ENCODE measurements around the gene STMN1.

DNA sequence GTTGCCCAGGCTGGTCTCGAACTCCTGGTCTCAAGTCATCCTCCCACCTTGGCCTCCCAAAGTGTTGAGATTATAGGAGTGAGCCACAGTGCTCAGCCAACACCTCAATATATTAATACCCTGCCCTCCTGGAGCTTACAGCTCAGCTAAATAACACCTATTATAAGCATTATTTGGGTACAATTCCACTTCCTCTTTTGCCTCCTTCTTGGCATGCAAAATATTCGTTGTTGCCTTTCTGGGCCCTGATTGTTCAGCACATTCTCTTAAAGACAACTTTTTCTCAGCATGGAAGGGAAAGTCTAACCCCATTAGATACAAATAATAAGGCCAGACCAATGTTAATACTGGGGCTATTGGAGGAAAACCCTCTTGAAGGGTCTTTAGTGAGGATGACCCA, 33.5 kb downstream of the STMN1 start:
- TF ChIP-seq POLR2A (IDR thresholded peaks at IDR 0.05) = no peak
- no peak for TF ChIP-seq EP300 (IDR thresholded peaks at IDR 0.05)
- TF ChIP-seq, protein P1, sequence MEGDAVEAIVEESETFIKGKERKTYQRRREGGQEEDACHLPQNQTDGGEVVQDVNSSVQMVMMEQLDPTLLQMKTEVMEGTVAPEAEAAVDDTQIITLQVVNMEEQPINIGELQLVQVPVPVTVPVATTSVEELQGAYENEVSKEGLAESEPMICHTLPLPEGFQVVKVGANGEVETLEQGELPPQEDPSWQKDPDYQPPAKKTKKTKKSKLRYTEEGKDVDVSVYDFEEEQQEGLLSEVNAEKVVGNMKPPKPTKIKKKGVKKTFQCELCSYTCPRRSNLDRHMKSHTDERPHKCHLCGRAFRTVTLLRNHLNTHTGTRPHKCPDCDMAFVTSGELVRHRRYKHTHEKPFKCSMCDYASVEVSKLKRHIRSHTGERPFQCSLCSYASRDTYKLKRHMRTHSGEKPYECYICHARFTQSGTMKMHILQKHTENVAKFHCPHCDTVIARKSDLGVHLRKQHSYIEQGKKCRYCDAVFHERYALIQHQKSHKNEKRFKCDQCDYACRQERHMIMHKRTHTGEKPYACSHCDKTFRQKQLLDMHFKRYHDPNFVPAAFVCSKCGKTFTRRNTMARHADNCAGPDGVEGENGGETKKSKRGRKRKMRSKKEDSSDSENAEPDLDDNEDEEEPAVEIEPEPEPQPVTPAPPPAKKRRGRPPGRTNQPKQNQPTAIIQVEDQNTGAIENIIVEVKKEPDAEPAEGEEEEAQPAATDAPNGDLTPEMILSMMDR (IDR thresholded peaks at IDR 0.05) = no peak
